ENCODE measurements around the gene ITGB2. TPM values are rescaled to one million over a fixed set of nuclear protein-coding genes. Genes with fewer than 3 reads are reported as not detected.

The ITGB2 gene
- total and polyA plus RNA-seq, 11 donors: 6.1 to 253 (median 20.6) TPM

GRCh38 chr21:44847261-44848056 is 73.2 kb downstream of the ITGB2 start:
- H3K4me3 ChIP-seq: no peak overlapping the region
- TF ChIP-seq POLR2A (IDR thresholded peaks at IDR 0.05) (no peak), CTCF (IDR thresholded peaks at IDR 0.05) (no peak)
- H3K27me3 ChIP-seq: no peaks in the 10 kb centered on the region
- no peak for ATAC-seq
- WGBS, 4 donors: 80 to 85% (median 81%) methylated on average over 14 to 24 of the region's 24 CpGs
- DNase-seq: peak in 1 of 5 donors; percentile 56
- H3K4me1 ChIP-seq: peaks cover 0 to 47% (median 22%) of the 10 kb centered on the region in 12 donors
- no peak overlapping the region for H3K27ac ChIP-seq
- intact Hi-C loops (cut with DNase I): loop anchor here in 2 of 10 donors (2.0 to 5.0 kb wide), 2 partner anchors 25 to 35 kb away; partner anchors contain the start of gene PTTG1IP (in 1 of the 2)
- H3K9me3 ChIP-seq: no peaks in the 10 kb centered on the region
- H3K36me3 ChIP-seq: peaks cover 0 to 44% (median 38%) of the 10 kb centered on the region in 9 donors

- ATAC-seq (peak; percentile 22 to 58 (median 39)), DNase-seq (peak in 4 of 5 donors; percentile 51 to 65 (median 58))
- H3K36me3 ChIP-seq: peaks cover 0 to 37% (median 32%) of the 10 kb centered on the region in 9 donors
- WGBS, 4 donors: 33 to 43% (median 35%) methylated on average over 25 to 27 of the region's 27 CpGs
- peak overlapping the region in 11 of 12 donors; percentile 6 to 63 (median 45) for H3K27ac ChIP-seq
- H3K4me3 ChIP-seq: peak overlapping the region in 8 of 12 donors; percentile 25 to 58 (median 49)
- no peaks in the 10 kb centered on the region for H3K27me3 ChIP-seq
- TF ChIP-seq CTCF (IDR thresholded peaks at IDR 0.05): no peak
- no peak for TF ChIP-seq POLR2A (IDR thresholded peaks at IDR 0.05)
- no peaks in the 10 kb centered on the region for H3K9me3 ChIP-seq
- intact Hi-C loops (cut with DNase I): loop anchor here in 2 of 10 donors (2.0 to 5.0 kb wide), 2 partner anchors 26 to 34 kb away; partner anchors contain the start of gene PTTG1IP (in 1 of the 2)
- H3K4me1 ChIP-seq: peaks cover 0 to 44% (median 22%) of the 10 kb centered on the region in 12 donors
Observed at GRCh38 chr21:44846485-44847260, 74.0 kb downstream of the ITGB2 start.

GRCh38 chr21:44846224-44846484 is 74.5 kb downstream of the ITGB2 start:
- Histone ChIP-seq H3K4me3 (peak overlapping the region in 10 of 12 donors; percentile 10 to 58 (median 48)), H3K27me3 (no peaks in the 10 kb centered on the region), H3K4me1 (peaks cover 0 to 39% (median 22%) of the 10 kb centered on the region in 12 donors), H3K36me3 (peaks cover 0 to 31% (median 27%) of the 10 kb centered on the region in 9 donors), H3K9me3 (no peaks in the 10 kb centered on the region), H3K27ac (peak overlapping the region in 10 of 12 donors; percentile 12 to 63 (median 46))
- no peak for TF ChIP-seq POLR2A (IDR thresholded peaks at IDR 0.05)
- no peak for TF ChIP-seq CTCF (IDR thresholded peaks at IDR 0.05)
- WGBS, 4 donors: 21 to 44% (median 25%) methylated on average over 1 of the region's 1 CpG
- intact Hi-C loops (cut with DNase I): loop anchor here in 2 of 10 donors (2.0 to 5.0 kb wide), 2 partner anchors 27 to 34 kb away; partner anchors contain the start of gene PTTG1IP (in 1 of the 2)
- ATAC-seq: no peak
- DNase-seq: no peak

All from heart left ventricle (tissue), 16 donors.